RWPE1 (cell line): ENCODE results near the gene APC2.
"Not testable (repeated sequence)": the region's sequence is repeated elsewhere in the genome, so short reads cannot be mapped to it uniquely, and the experiment has no call there.

Experiments used
- CTCF ChIA-PET: fragments of 350-600 bp; sonication (Branson Sonifier 250); formaldehyde crosslinking; extraction: SDS; loops from one replicate; lab custom pipeline; 2021; lab: Yijun Ruan, JAX
- POLR2A ChIA-PET: fragments of 400-600 bp; formaldehyde crosslinking; extraction: SDS; loops from one replicate; lab custom pipeline; 2020; ENCODE audit warnings: antibody characterized with exemption; ENCODE audit not compliant: low non-redundant PET; lab: Yijun Ruan, JAX
- DNase-seq: peaks from one replicate; pipeline ENCODE4 v3.0.0; 2012; ENCODE audit warnings: low spot score
- H3K27ac ChIP-seq: fragments of 450-650 bp; 2 replicates; pipeline ENCODE4 v1.5.1; 2017
- TF ChIP-seq, protein P1 (sequence below): fragments of 450-650 bp; conservative IDR thresholded peaks from 2 replicates; pipeline ENCODE4 v1.5.1; 2017; ENCODE audit warnings: low read depth, mild to moderate bottlenecking

APC2 gene

GRCh38 chr19:1494115-1494815 is 44.3 kb downstream of the APC2 start:
- CTCF ChIA-PET = no interaction called here
- DNase-seq = no peak
- TF ChIP-seq, protein P1, sequence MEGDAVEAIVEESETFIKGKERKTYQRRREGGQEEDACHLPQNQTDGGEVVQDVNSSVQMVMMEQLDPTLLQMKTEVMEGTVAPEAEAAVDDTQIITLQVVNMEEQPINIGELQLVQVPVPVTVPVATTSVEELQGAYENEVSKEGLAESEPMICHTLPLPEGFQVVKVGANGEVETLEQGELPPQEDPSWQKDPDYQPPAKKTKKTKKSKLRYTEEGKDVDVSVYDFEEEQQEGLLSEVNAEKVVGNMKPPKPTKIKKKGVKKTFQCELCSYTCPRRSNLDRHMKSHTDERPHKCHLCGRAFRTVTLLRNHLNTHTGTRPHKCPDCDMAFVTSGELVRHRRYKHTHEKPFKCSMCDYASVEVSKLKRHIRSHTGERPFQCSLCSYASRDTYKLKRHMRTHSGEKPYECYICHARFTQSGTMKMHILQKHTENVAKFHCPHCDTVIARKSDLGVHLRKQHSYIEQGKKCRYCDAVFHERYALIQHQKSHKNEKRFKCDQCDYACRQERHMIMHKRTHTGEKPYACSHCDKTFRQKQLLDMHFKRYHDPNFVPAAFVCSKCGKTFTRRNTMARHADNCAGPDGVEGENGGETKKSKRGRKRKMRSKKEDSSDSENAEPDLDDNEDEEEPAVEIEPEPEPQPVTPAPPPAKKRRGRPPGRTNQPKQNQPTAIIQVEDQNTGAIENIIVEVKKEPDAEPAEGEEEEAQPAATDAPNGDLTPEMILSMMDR = no peak
- H3K27ac ChIP-seq = 0 out of 2 replicates have a peak overlapping the region, but pooled peaks have one; percentile 6
- POLR2A ChIA-PET = no interaction called here

GRCh38 chr19:1495051-1495798 is 45.3 kb downstream of the APC2 start:
- TF ChIP-seq, protein P1 = no peak
- ChIA-PET CTCF (no interaction called here), POLR2A (no interaction called here)

DNA sequence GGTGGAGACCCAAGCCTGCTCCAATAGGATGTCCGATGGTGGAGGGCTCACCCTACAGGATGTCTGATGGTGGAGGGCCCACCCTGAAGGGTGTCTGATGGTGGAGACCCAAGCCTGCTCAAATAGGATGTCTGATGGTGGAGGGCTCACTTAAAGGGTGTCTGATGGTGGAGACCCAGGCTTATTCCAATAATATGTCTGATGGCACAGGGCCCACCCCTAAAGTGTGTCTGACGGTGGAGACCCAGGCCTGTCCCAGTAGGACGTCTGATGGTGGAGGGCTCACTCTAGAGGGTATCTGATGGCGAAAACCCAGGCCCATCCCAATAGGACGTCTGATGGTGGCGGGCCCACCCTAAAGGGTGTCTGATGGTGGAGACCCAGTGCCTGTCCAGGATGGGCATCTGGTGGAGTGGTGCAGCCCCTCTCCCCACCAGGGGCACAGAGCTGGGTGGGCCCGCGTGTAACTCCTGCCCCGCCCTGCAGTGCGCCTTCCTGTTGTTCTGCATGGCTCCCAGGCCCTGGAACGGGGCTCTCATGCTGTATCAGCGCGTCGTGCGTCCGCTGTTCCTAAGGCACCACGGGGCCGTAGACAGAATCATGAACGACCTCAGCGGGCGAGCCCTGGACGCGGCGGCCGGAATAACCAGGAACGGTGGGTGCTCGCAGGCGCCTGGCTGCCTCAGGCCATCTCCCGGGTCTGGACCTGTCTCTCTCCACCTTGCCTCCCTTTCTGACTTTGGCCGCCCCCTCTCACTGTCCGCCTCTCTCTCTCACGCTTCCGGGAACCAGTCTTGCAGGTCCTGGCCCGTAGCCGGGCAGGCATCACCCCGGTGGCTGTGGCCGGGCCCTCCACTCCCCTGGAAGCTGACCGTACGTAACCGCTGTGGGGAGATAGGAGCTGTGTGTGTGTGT is 46.1 kb downstream of the APC2 start:
- CTCF ChIA-PET = no interaction called here
- DNase-seq = no peak

More at GRCh38 chr19:1495051-1495798, 45.3 kb downstream of the APC2 start:
- no peak overlapping the region for H3K27ac ChIP-seq
- no peak for DNase-seq

GRCh38 chr19:1496714-1497577 is 47.0 kb downstream of the APC2 start:
- CTCF ChIA-PET = no interaction called here
- POLR2A ChIA-PET = interaction anchor here (0.7 kb wide), 1 partner anchor 9 kb away, joined by 3 read pairs; no protein-coding TSS in a partner anchor
- DNase-seq = no peak
- TF ChIP-seq, protein P1 = no peak
- peak overlapping the region; percentile 40 for H3K27ac ChIP-seq

More for the DNA sequence above, 46.1 kb downstream of the APC2 start:
- peak overlapping the region; percentile 40 for H3K27ac ChIP-seq
- POLR2A ChIA-PET = no interaction called here
- TF ChIP-seq, protein P1 = no peak

- POLR2A ChIA-PET = interaction anchor here (0.7 kb wide), 1 partner anchor 9 kb away, joined by 3 read pairs; no protein-coding TSS in a partner anchor
- TF ChIP-seq, protein P1 = no peak
- DNase-seq = no peak
- H3K27ac ChIP-seq = no peak overlapping the region
- CTCF ChIA-PET = interaction anchor here (0.6 kb wide), 1 partner anchor 100 kb away, joined by 6 read pairs; no protein-coding TSS in a partner anchor
Observed at GRCh38 chr19:1497578-1498235, 47.8 kb downstream of the APC2 start.

DNA sequence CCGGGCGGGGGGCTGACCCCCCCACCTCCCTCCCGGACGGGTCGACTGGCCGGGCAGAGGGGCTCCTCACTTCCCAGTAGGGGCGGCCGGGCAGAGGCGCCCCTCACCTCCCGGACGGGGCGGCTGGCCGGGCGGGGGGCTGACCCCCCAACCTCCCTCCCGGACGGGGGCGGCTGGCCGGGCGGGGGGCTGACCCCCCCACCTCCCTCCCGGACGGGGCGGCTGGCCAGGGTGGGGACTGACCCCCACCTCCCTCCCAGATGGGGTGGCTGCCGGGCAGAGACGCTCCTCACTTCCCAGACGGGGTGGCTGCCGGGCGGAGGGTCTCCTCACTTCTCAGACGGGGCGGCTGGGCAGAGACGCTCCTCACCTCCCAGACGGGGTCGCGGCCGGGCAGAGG is 49.3 kb downstream of the APC2 start:
- CTCF ChIA-PET, DNase-seq, POLR2A ChIA-PET, H3K27ac ChIP-seq: not testable (repeated sequence)
